GM12892 (cell line): ENCODE measurements around the gene AQP12A.

Experiments used
- POLR2A ChIP-seq: IDR thresholded peaks from 2 replicates; pipeline ENCODE4 v1.6.1; 2011; ENCODE audit warnings: low read depth, low read length, control low read depth
- POLR2AphosphoS5 ChIP-seq: IDR thresholded peaks from 2 replicates; pipeline ENCODE4 v1.6.1; 2011; ENCODE audit warnings: low read depth, low read length, control low read depth
- TAF1 ChIP-seq: IDR thresholded peaks from 2 replicates; pipeline ENCODE4 v1.6.1; 2011; ENCODE audit warnings: low read depth, mild to moderate bottlenecking, control low read depth, low read length, borderline replicate concordance

- no peak for TF ChIP-seq POLR2A
- TF ChIP-seq POLR2AphosphoS5: no peak
- TF ChIP-seq TAF1: no peak
Measured at GRCh38 chr2:240721596-240722180, 30.0 kb downstream of the AQP12A start.
